ENCODE data around the gene PDCD11.
A peak's percentile ranks its signal among the peaks of the same experiment; 100 is the strongest.
"Not testable (repeated sequence)": the region's sequence is repeated elsewhere in the genome, so short reads cannot be mapped to it uniquely, and the experiment has no call there.

The PDCD11 gene, protein sequence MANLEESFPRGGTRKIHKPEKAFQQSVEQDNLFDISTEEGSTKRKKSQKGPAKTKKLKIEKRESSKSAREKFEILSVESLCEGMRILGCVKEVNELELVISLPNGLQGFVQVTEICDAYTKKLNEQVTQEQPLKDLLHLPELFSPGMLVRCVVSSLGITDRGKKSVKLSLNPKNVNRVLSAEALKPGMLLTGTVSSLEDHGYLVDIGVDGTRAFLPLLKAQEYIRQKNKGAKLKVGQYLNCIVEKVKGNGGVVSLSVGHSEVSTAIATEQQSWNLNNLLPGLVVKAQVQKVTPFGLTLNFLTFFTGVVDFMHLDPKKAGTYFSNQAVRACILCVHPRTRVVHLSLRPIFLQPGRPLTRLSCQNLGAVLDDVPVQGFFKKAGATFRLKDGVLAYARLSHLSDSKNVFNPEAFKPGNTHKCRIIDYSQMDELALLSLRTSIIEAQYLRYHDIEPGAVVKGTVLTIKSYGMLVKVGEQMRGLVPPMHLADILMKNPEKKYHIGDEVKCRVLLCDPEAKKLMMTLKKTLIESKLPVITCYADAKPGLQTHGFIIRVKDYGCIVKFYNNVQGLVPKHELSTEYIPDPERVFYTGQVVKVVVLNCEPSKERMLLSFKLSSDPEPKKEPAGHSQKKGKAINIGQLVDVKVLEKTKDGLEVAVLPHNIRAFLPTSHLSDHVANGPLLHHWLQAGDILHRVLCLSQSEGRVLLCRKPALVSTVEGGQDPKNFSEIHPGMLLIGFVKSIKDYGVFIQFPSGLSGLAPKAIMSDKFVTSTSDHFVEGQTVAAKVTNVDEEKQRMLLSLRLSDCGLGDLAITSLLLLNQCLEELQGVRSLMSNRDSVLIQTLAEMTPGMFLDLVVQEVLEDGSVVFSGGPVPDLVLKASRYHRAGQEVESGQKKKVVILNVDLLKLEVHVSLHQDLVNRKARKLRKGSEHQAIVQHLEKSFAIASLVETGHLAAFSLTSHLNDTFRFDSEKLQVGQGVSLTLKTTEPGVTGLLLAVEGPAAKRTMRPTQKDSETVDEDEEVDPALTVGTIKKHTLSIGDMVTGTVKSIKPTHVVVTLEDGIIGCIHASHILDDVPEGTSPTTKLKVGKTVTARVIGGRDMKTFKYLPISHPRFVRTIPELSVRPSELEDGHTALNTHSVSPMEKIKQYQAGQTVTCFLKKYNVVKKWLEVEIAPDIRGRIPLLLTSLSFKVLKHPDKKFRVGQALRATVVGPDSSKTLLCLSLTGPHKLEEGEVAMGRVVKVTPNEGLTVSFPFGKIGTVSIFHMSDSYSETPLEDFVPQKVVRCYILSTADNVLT (N-terminal part only)

DNA sequence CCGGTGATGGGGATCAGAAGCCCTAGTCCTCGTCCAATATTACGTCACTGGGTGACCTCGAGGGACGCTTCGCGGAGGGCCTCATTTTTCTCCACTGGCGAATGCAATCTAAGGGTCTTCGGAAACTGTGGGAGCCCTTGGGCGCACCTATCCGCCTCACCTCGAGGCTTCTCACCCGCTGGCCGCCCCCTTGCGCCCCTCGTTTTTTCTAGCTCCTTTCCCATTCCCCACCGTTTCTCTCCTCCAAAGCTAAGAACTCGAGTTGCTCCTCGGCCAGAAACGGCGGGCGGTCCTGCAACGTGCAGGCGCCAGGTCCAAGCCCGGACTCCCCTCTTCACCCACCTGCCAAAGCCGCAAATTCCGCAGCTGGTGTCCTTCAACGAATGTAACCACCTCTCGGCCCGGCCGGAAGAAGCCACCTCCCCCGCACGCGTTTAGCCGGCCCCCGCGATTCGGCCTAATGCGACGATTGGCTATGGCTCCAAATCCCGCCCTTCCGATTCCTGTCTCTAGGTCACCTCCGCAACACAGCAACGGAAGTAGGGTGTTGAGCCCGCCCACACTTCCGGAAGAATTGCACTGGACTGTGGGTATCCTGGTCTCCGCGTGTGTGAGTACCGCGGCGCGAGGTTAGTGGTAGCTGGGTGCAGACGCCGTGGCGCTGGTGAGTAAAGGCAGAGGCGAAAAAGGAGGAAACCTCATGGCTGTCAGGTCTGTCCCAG lies at the start of gene PDCD11, which contains the start of gene ATP5MK:
TSS of gene PDCD11 (plus strand) at position 560 of the 722 bp plus-strand sequence. CDS start 1,801 bp downstream, outside the sequence.
TSS of gene ATP5MK (minus strand) at position 409 of the 722 bp plus-strand sequence. CDS start 4,018 bp downstream, outside the sequence.
- TF ChIP-seq CTCF (IDR thresholded peaks at IDR 0.05; ENCODE audit: borderline replicate concordance, control extremely low read depth, extremely low read depth, insufficient read depth, missing control alignments) = no peak
- in situ Hi-C loops (cut with MboI; ENCODE audit: low sequenced_read_pairs, unreplicated experiment) = no loop called here
- DNase-seq (ENCODE audit: low spot score) = peak; percentile 97

DNA sequence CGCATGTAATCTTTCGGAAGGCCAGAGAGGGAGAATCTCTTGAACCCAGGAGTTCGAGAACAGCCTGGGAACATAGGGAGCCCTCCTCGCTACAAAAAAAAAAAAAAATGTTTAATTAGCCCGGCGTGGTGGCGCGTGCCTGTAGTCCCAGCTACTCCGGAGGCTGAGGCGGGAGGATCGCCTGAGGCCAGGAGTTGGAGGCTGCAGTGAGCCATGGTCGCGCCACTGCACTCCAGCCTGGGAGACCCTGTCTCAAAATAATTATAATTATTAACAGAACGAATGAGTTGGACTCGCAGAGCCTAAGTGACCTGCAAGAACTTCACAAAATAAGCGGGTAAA lies 46.3 kb upstream of the PDCD11 start:
- no peak for DNase-seq (ENCODE audit: low spot score)
- in situ Hi-C loops (cut with MboI; ENCODE audit: low sequenced_read_pairs, unreplicated experiment) = no loop called here
- TF ChIP-seq CTCF (IDR thresholded peaks at IDR 0.05; ENCODE audit: borderline replicate concordance, control extremely low read depth, extremely low read depth, insufficient read depth, missing control alignments) = no peak

DNA sequence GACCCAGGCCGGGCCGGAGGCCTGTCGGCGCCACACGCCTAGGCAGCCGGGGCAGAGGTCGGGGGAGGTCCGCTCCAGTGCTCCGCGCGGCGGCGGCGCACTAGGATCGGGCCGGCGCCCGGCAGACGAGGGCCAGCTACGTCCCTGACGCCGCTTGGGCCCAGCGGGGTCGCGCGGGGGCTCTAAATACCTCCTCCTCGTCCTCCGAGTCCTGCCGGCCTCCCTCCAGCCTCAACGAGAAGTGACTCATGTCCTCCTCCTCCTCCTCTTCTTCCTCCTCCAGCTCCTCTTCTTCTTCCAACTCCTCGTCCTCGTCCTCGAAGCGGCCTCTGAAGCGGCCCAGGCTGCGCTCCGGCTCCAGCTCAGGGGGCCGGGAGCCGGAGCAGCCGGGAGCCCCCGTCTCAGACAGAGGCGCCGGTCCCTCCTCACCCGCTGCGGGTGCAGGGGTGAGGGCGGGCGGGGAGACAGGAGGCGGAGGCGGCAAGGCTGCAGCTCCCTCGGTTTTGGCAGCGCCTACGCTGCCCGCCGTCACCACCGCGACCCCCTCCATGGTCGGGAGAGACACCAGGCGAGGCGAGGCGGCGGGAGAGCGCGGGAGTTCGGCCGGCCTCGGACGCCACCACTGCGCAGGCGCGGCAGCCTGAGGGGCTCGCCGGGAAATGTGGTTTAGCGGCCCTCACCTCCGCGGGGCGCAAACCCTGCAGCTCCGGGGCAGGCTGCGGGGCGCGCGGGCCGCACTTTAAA lies 45.7 kb upstream of the PDCD11 start, which contains the start of gene PCGF6:
TSS of gene PCGF6 (minus strand) at position 624 of the 744 bp plus-strand sequence. CDS start at position 550, 74 bp downstream.
- peak; percentile 95 for DNase-seq (ENCODE audit: low spot score)
- in situ Hi-C loops (cut with MboI; ENCODE audit: low sequenced_read_pairs, unreplicated experiment) = no loop called here
- TF ChIP-seq CTCF (IDR thresholded peaks at IDR 0.05; ENCODE audit: borderline replicate concordance, control extremely low read depth, extremely low read depth, insufficient read depth, missing control alignments) = no peak

- no peak for TF ChIP-seq CTCF (IDR thresholded peaks at IDR 0.05; ENCODE audit: borderline replicate concordance, control extremely low read depth, extremely low read depth, insufficient read depth, missing control alignments)
- in situ Hi-C loops (cut with MboI; ENCODE audit: low sequenced_read_pairs, unreplicated experiment) = no loop called here
- DNase-seq (ENCODE audit: low spot score) = no peak
Observed at GRCh38 chr10:103353281-103353680, 43.1 kb upstream of the PDCD11 start.

DNA sequence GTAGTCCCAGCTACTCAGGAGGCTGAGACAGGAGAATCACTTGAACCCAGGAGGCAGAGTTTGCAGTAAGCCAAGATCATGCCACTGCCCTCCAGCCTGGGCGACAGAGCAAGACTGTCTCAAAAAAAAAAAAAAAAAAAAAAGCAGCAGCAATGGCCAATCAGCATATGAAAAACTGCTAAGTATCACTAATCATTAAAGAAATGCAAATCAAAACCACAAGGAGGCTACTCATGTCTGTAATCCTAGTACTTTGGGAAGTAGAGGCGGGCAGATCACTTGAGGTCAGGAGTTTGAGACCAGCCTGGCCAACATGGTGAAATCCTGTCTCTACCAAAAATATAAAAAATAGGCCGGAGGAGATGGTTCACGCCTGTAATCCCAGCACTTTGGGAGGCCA lies 41.9 kb upstream of the PDCD11 start:
- in situ Hi-C loops (cut with MboI; ENCODE audit: low sequenced_read_pairs, unreplicated experiment); DNase-seq (ENCODE audit: low spot score): not testable (repeated sequence)
